HepG2 (cell line): ENCODE results near the gene PARP1. TPM values are rescaled to one million over a fixed set of nuclear protein-coding genes. Genes with fewer than 3 reads are reported as not detected.

Experiments used
- ARNT ChIP-seq: fragments of 450-650 bp; IDR thresholded peaks from 2 replicates; pipeline ENCODE4 v1.6.1; 2017
- HOXD1 ChIP-seq: sonication (generic); formaldehyde crosslinking; IDR thresholded peaks from 2 replicates; pipeline ENCODE4 v1.5.0; 2020; ENCODE audit warnings: missing genetic modification reagents
- KLF16 ChIP-seq, 2 experiments: sonication (generic) in 1 of 2; formaldehyde crosslinking in 1 of 2; IDR thresholded peaks; 2 replicates each; pipeline versions ENCODE4 v1.6.1 to v1.8.0; 2016 to 2023; ENCODE audit warnings: missing genetic modification reagents in 2 of 2, missing compliant biosample characterization in 1 of 2
- MYC ChIP-seq: sonication (generic); formaldehyde crosslinking; IDR thresholded peaks from 2 replicates; pipeline ENCODE4 v1.9.0; 2021; ENCODE audit warnings: missing genetic modification reagents, borderline replicate concordance
- PPARG ChIP-seq: conservative IDR thresholded peaks from 2 replicates; pipeline ENCODE4 v1.6.1; 2016; ENCODE audit warnings: missing biosample characterization, missing genetic modification reagents
- RAD21 ChIP-seq: fragments of 450-650 bp; formaldehyde crosslinking; IDR thresholded peaks from 2 replicates; pipeline ENCODE4 v1.5.0; 2020; ENCODE audit warnings: mild to moderate bottlenecking
- SNAI1 ChIP-seq: sonication (generic); formaldehyde crosslinking; IDR thresholded peaks from 2 replicates; pipeline ENCODE4 v1.5.0; 2020; ENCODE audit warnings: mild to moderate bottlenecking, missing genetic modification reagents, borderline replicate concordance
- THYN1 ChIP-seq: sonication (generic); formaldehyde crosslinking; IDR thresholded peaks from 2 replicates; pipeline ENCODE4 v1.8.1; 2023; ENCODE audit warnings: low read depth, mild to moderate bottlenecking, moderate library complexity, missing genetic modification reagents, borderline replicate concordance
- ZBTB1 ChIP-seq: sonication (generic); formaldehyde crosslinking; IDR thresholded peaks from 2 replicates; pipeline ENCODE4 v1.4.0; 2020; ENCODE audit warnings: missing genetic modification reagents, borderline replicate concordance
- ZNF264 ChIP-seq: sonication (generic); formaldehyde crosslinking; IDR thresholded peaks from 2 replicates; pipeline ENCODE4 v1.4.0; 2020; ENCODE audit warnings: missing genetic modification reagents
- ZNF296 ChIP-seq: sonication (generic); formaldehyde crosslinking; conservative IDR thresholded peaks from 2 replicates; pipeline ENCODE4 v1.5.0; 2020; ENCODE audit warnings: mild to moderate bottlenecking, missing genetic modification reagents
- ZNF547 ChIP-seq: sonication (generic); formaldehyde crosslinking; IDR thresholded peaks from 2 replicates; pipeline ENCODE4 v1.5.1; 2020; ENCODE audit warnings: mild to moderate bottlenecking, missing genetic modification reagents
- ZNF589 ChIP-seq: sonication (generic); formaldehyde crosslinking; conservative IDR thresholded peaks from 2 replicates; pipeline ENCODE4 v1.8.0; 2022; ENCODE audit warnings: mild to moderate bottlenecking, moderate library complexity, missing genetic modification reagents
- ZNF761 ChIP-seq: sonication (generic); formaldehyde crosslinking; conservative IDR thresholded peaks from 2 replicates; pipeline ENCODE4 v1.4.0; 2020; ENCODE audit warnings: mild to moderate bottlenecking, missing genetic modification reagents
- ZZZ3 ChIP-seq: sonication (generic); formaldehyde crosslinking; IDR thresholded peaks from 2 replicates; pipeline ENCODE4 v1.4.0; 2020; ENCODE audit warnings: missing genetic modification reagents, mild to moderate bottlenecking, borderline replicate concordance
- polyA plus RNA-seq, 8 experiments: library from polyadenylated mRNA; depleted of rRNA in 3 of 8; stranded (reverse) in 7 of 8; unstranded in 1 of 8; fragments of >200 nt; fragmentation: Illumina TruSeq in 4 of 8; extraction: Trizol in 4 of 8; gene quantifications; 2 replicates each; pipeline versions ENCODE4 v1.2.1 to v1.2.3, GENCODE V29; 2011 to 2016; ENCODE audit warnings: low read depth in 4 of 8, missing spikeins in 1 of 8, mixed read lengths in 1 of 8; ENCODE audit not compliant: insufficient read depth in 1 of 8
- total RNA-seq, 5 experiments: library from RNA; depleted of rRNA; stranded (reverse); fragments of >200 nt; fragmentation: Illumina TruSeq; extraction: Trizol; gene quantifications; 2 replicates each; pipeline ENCODE4 v1.2.3, GENCODE V29; 2016; ENCODE audit warnings: low read depth in 1 of 5
- TF ChIP-seq, protein P1 (sequence below): sonication (generic); formaldehyde crosslinking; IDR thresholded peaks from 2 replicates; pipeline ENCODE4 v1.4.0; 2020; ENCODE audit warnings: low read depth, mild to moderate bottlenecking, missing genetic modification reagents
- TF ChIP-seq, protein P2 (sequence below): sonication (generic); formaldehyde crosslinking; IDR thresholded peaks from 2 replicates; pipeline ENCODE4 v1.8.0; 2023; ENCODE audit warnings: mild to moderate bottlenecking, missing genetic modification reagents
- TF ChIP-seq, protein P3 (sequence below): sonication (generic); formaldehyde crosslinking; IDR thresholded peaks from 2 replicates; pipeline ENCODE4 v1.8.1; 2023; ENCODE audit warnings: missing genetic modification reagents, mild to moderate bottlenecking, borderline replicate concordance
- TF ChIP-seq, protein P4 (sequence below): sonication (generic); formaldehyde crosslinking; IDR thresholded peaks from 2 replicates; pipeline ENCODE4 v1.4.0; 2020; ENCODE audit warnings: mild to moderate bottlenecking, missing genetic modification reagents
- TF ChIP-seq, protein P5 (sequence below): sonication (generic); formaldehyde crosslinking; IDR thresholded peaks from 2 replicates; pipeline ENCODE4 v1.4.0; 2020; ENCODE audit warnings: mild to moderate bottlenecking, missing genetic modification reagents
- TF ChIP-seq, protein P6 (sequence below): sonication (generic); formaldehyde crosslinking; IDR thresholded peaks from 2 replicates; pipeline ENCODE4 v1.4.0; 2020; ENCODE audit warnings: missing genetic modification reagents, borderline replicate concordance

Gene PARP1
- total and polyA plus RNA-seq, 2 of the 13 experiments (the other 11 are each of a cell fraction or from before 2014, with no cell fraction given), result 50.1 to 85.2 TPM

DNA sequence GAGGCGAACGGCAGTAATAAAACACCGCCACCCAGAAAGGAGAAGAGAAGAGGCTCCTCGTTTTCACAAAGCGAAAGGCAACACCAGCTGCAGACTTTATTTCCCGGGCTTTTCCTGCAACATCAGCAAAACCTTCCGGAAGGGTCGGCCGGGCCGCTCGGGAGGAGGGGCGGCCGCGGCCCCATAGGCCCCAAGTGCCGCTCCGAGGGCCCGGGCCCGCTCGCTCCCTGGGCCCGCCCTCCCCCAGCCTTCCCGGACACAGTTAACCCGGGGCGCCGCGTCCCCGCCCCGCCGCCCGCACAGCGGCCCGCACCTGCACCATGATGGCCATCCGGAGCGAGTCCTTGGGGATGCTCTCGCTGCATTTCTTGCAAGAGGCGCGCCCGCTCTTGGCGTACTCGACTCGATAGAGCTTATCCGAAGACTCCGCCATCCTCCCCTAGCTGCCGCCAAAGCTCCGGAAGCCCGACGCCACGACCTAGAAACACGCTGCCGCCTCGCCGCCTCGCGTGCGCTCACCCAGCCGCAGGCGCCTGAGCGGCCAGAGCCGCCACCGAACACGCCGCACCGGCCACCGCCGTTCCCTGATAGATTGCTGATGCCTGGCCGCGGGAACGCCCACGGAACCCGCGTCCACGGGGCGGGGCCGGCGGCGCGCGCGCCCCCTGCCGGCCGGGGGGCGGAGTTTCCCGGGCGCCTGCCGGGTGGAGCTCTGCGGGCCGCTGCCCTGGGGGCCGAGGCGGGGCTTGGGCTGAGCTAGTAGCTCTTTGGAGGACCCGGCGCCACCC is at the start of gene PARP1 (continued):
- TF ChIP-seq, protein P1, sequence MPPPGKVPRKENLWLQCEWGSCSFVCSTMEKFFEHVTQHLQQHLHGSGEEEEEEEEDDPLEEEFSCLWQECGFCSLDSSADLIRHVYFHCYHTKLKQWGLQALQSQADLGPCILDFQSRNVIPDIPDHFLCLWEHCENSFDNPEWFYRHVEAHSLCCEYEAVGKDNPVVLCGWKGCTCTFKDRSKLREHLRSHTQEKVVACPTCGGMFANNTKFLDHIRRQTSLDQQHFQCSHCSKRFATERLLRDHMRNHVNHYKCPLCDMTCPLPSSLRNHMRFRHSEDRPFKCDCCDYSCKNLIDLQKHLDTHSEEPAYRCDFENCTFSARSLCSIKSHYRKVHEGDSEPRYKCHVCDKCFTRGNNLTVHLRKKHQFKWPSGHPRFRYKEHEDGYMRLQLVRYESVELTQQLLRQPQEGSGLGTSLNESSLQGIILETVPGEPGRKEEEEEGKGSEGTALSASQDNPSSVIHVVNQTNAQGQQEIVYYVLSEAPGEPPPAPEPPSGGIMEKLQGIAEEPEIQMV, result 0 out of 2 replicates have a peak, but pooled peaks have one; percentile 56
- TF ChIP-seq ARNT (no peak), ZNF589 (no peak), RAD21 (CRISPR knock-in tag) (peak; percentile 58; the same call in 1 of the 2 replicates), PPARG (CRISPR knock-in tag) (no peak; the same call in 1 of the 2 replicates), ZNF264 (0 out of 2 replicates have a peak, but pooled peaks have one; percentile 32), ZNF296 (CRISPR knock-in tag) (no peak), HOXD1 (0 out of 2 replicates have a peak, but pooled peaks have one; percentile 56), SNAI1 (CRISPR knock-in tag) (no peak), KLF16 (CRISPR knock-in tag; IDR thresholded peaks at IDR 0.05) (peak in 1 of 2 experiments; percentile 76; a peak in 1 of 4 replicates), ZNF547 (CRISPR knock-in tag) (peak; percentile 88; the same call in 1 of the 2 replicates), THYN1 (CRISPR knock-in tag) (no peak), ZBTB1 (CRISPR knock-in tag) (no peak; the same call in 1 of the 2 replicates), ZZZ3 (CRISPR knock-in tag) (no peak; the same call in 1 of the 2 replicates), ZNF761 (CRISPR knock-in tag) (0 out of 2 replicates have a peak, but pooled peaks have one; percentile 48), MYC (CRISPR knock-in tag) (peak; percentile 92)
- TF ChIP-seq, protein P2, sequence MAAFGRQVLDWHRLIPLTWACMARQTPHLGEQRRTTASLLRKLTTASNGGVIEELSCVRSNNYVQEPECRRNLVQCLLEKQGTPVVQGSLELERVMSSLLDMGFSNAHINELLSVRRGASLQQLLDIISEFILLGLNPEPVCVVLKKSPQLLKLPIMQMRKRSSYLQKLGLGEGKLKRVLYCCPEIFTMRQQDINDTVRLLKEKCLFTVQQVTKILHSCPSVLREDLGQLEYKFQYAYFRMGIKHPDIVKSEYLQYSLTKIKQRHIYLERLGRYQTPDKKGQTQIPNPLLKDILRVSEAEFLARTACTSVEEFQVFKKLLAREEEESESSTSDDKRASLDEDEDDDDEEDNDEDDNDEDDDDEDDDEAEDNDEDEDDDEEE (CRISPR knock-in tag), result 0 out of 2 replicates have a peak, but pooled peaks have one; percentile 34
- TF ChIP-seq, protein P3, sequence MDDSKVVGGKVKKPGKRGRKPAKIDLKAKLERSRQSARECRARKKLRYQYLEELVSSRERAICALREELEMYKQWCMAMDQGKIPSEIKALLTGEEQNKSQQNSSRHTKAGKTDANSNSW (CRISPR knock-in tag), result no peak
- TF ChIP-seq, protein P4, sequence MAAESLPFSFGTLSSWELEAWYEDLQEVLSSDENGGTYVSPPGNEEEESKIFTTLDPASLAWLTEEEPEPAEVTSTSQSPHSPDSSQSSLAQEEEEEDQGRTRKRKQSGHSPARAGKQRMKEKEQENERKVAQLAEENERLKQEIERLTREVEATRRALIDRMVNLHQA, result no peak
- TF ChIP-seq, protein P5, sequence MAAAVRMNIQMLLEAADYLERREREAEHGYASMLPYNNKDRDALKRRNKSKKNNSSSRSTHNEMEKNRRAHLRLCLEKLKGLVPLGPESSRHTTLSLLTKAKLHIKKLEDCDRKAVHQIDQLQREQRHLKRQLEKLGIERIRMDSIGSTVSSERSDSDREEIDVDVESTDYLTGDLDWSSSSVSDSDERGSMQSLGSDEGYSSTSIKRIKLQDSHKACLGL (CRISPR knock-in tag), result peak; percentile 80; the same call in 1 of the 2 replicates
- TF ChIP-seq, protein P6, sequence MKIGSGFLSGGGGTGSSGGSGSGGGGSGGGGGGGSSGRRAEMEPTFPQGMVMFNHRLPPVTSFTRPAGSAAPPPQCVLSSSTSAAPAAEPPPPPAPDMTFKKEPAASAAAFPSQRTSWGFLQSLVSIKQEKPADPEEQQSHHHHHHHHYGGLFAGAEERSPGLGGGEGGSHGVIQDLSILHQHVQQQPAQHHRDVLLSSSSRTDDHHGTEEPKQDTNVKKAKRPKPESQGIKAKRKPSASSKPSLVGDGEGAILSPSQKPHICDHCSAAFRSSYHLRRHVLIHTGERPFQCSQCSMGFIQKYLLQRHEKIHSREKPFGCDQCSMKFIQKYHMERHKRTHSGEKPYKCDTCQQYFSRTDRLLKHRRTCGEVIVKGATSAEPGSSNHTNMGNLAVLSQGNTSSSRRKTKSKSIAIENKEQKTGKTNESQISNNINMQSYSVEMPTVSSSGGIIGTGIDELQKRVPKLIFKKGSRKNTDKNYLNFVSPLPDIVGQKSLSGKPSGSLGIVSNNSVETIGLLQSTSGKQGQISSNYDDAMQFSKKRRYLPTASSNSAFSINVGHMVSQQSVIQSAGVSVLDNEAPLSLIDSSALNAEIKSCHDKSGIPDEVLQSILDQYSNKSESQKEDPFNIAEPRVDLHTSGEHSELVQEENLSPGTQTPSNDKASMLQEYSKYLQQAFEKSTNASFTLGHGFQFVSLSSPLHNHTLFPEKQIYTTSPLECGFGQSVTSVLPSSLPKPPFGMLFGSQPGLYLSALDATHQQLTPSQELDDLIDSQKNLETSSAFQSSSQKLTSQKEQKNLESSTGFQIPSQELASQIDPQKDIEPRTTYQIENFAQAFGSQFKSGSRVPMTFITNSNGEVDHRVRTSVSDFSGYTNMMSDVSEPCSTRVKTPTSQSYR (CRISPR knock-in tag), result no peak; the same call in 1 of the 2 replicates
